Right lung (tissue), 5 donors: ENCODE measurements around the gene CD19. TPM values are rescaled to one million over a fixed set of nuclear protein-coding genes. Genes with fewer than 3 reads are reported as not detected.
A peak's percentile ranks its signal among the peaks of the same experiment; 100 is the strongest.
"Not testable (repeated sequence)": the region's sequence is repeated elsewhere in the genome, so short reads cannot be mapped to it uniquely, and the experiment has no call there.

ENCODE experiments used
- DNase-seq, 2 donors: peaks; one replicate each; pipeline ENCODE4 v3.0.0-alpha.2; 2013
- polyA plus RNA-seq, 5 donors: library from polyadenylated mRNA; unstranded; fragments of 120-200 nt; gene quantifications; one replicate each; pipeline versions ENCODE4 v1.2.1 to v1.2.3, GENCODE V29; 2013; ENCODE audit warnings: inconsistent platforms in 1 of 5, low replicate concordance in 1 of 5; ENCODE audit not compliant: insufficient read length in 5 of 5, insufficient read depth in 1 of 5

CD19 gene
- polyA plus RNA-seq, 5 donors = 0.51 to 1.0 (median 0.62) TPM

DNA sequence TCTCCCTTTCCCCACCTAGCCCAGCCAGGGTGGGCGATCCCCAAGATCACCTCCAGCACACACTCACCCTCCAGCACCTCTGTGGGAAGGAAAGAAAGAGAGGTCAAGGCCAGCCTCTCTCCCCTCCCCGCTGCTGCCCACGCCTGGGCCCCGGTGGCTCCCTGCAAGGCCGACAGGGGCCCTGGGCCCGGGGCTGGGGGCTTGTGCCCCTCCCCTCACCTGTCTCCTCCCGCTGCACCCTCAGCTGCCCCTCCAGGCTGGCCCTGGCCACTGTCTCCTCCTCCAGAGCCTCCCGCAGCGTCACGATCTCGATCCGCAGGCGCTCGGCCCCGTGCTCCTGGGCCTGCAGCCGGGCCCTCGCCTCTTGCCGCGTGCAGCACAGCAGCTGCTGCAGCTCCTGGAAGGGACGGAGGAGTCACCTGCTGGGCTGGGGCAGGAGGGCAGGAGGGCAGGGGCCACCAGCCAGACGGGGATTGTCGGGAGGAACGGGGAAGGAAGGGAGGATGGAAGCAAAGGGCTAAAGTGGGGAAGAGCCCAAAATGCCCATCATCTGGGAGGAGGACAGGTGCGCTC is 25.9 kb upstream of the CD19 start:
- DNase-seq = no peak

GRCh38 chr16:28910086-28911031 is 21.4 kb upstream of the CD19 start:
- no peak for DNase-seq

- DNase-seq = no peak
Observed at GRCh38 chr16:28912558-28912957, 19.2 kb upstream of the CD19 start.

- DNase-seq = no peak
Observed at GRCh38 chr16:28913946-28914724, 17.6 kb upstream of the CD19 start.

DNA sequence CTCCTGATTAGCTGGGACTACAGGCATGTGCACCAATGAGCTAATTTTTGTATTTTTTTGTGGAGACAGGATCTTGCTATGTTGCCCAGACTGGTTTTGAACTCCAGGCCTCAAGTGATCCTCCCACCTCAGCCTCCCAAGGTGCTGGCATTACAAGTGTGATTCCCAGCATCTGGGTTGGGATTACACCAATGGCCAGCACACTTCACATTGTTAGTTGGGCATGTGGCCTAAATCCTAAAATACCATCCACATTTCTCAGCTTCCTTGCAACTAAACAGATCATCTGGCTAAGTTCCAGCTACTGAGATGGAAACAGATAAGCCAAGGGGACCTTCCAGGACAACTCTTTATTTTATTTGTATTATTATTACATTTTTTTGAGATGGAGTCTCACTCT is 16.6 kb upstream of the CD19 start:
- DNase-seq = no peak

DNA sequence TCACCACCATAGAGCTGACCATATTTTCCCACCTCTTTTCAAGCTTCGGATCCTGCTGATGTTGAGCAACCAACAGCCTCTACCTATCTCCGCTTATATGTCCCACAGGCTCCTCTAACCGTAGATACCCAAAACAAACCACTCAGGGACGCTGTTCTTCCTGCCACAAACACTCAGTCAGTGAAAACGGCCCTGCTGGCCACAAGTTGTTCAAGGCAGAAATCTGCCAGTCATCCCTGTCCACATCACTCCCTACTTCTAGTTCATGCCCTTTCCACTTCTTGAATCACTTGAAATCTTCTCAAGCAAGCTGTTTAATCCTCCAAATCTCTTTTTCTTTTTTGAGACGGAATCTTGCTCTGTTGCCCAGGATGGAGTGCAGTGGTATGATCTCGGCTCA is 14.7 kb upstream of the CD19 start:
- DNase-seq = no peak

DNA sequence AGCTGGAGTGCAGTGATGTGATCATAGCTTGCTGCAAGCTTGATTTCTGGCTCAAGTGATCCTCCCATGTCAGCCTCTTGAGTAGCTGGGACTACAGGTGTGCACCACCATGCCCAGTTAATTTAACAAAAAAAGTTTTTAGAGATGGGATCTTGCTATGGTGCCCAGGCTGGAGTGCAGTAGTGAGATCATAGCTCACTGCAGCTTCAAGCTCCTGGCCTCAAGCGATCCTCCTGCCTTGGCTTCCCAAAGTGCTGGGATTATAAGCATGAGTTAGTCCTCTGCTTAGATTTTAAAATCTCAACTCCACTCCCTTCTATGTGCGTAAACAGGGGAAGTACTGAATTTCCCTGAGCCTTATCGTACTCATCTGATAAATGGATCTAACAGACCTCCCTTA is 13.1 kb upstream of the CD19 start:
- no peak for DNase-seq

- no peak for DNase-seq
Observed at GRCh38 chr16:28923231-28923587, 8.6 kb upstream of the CD19 start.

DNA sequence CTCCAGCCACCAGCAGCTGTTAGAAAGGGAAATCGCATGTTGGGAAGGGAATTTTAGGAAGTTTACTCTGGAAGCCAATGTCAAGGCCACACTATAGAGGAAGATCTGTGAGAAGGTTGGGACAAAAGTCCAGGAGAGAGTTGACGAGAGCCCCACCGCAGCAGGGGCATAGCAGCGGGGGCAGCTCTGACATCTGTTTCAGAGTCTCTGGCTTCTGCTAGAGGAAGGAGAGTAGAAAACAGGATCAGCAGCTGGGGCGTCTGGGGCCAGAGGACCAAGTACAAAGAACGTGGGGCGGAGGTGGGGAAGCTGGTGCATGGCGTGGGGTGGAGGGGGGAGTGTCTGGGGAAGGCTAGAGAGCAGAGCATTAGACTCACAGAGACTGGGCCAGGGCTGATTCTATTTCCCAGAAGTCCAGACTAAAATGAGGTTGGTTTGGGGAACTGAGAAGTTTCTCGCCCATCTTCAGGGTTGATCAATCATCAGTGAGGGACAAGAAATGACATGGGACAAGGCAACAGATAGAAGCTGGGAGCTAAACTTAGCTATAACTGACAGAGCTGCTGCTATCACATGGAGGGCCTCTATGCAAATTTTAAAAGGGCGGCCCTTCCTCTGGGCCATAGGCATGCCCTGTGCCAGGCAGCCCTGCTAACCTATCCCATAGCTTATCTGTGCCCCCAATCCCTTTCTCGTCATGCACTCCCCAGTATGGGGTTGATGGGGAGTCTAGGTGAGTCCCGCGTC is 7.9 kb upstream of the CD19 start:
- DNase-seq = no peak

- DNase-seq = no peak
Observed at GRCh38 chr16:28924399-28924761, 7.4 kb upstream of the CD19 start.

GRCh38 chr16:28924762-28925385 is 6.9 kb upstream of the CD19 start, which contains the start of gene RABEP2:
Gene RABEP2 (minus strand): TSS chr16:28925238. CDS start chr16:28925163, 75 bp downstream.
- peak; percentile 92 to 93 for DNase-seq

DNA sequence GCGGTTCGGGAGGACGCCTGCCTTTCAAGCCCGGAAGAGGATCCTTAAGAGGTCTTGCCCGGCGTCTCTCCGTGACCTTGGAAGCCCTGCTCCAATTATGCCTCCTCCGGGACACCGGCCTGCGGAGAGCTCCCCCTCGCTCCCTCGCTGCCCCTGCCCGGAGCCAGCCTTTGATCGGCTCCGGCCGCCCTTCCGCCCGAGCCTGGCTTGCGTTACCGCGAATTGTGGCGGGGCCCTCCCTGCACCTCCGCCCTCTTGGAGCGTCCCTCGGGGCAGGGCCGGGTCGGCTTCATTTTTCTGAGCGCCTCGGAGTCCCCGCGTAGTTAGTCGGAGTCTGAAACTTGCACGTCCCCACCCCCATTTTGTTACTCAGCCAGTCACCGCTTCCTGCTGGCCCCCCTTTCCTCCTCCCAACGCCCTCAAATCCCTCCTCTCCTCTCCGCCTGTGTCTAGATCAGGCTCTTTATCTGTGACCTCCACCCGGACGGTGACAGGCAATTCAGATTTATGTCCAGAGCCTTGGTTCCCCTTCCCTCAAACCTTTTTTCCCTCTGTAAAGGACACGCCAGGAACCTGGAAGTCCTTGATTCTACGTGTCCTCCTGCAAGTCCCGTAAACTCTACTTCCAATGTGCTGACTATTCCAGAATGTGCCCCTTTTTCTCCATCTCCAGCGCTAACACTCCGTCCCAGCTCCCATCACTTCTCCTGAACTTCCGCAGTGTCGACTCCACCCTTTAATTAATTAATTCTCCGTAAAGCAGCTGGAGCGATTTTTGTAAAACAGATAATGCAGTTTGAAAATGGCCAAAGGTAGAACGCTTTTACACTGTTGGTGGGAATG is 6.2 kb upstream of the CD19 start:
- peak; percentile 85 to 87 for DNase-seq

DNA sequence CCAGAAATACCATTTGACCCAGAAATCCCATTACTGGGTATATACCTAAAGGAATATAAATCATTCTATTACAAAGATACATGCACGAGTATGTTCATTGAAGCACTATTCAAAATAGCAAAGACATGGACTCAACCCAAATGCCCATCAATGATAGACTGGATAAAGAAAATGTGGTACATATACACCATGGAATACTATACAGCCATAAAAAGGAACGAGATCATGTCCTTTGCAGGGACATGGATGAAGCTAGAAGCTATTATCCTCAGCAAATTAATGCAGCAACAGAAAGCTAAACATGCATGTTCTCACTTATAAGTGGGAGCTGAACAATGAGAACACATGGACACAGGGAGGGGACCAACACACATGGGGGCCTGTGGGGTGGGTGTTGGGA is 5.5 kb upstream of the CD19 start:
- DNase-seq = not testable (repeated sequence)

DNA sequence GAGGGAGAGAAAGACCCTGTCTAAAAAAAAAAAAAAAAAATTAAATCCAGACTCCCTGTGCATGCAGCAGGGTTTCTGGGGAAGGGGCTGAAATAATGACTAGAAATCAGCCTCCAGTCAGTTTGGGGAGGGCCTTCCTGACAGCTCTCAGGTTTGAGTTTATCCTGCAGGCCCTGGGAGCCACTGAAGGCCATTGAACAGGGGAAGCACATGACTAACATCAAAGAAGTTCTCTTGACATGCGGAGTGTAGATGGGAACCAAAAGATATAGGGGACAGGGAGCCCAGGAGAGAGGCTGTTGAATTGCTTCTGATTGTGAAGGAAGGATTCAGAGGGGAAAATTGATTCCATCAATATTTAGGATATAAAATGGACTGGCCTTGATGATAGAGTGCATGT is 4.0 kb upstream of the CD19 start:
- no peak for DNase-seq

- DNase-seq = no peak
Observed at GRCh38 chr16:28930203-28930602, 1.6 kb upstream of the CD19 start.

DNA sequence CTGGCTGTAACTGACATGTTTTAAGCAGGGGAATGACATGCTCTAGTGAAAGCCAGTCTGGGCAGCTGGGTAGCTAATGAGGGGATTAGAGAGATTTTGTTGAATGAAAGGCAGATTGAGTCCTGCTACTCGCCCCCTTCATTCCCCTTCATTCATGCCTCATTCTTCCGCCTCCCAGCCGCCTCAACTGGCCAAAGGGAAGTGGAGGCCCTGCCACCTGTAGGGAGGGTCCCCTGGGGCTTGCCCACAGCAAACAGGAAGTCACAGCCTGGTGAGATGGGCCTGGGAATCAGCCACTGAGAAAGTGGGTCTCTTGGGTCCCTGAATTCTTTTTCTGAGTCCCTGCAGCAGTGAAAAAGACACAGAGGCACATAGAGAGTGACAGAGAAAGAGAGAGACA is 1.1 kb upstream of the CD19 start:
- no peak for DNase-seq

GRCh38 chr16:28932339-28933141 is 769 bp downstream of the CD19 start:
- no peak for DNase-seq

GRCh38 chr16:28933171-28933570 is 1.4 kb downstream of the CD19 start:
- DNase-seq = no peak

DNA sequence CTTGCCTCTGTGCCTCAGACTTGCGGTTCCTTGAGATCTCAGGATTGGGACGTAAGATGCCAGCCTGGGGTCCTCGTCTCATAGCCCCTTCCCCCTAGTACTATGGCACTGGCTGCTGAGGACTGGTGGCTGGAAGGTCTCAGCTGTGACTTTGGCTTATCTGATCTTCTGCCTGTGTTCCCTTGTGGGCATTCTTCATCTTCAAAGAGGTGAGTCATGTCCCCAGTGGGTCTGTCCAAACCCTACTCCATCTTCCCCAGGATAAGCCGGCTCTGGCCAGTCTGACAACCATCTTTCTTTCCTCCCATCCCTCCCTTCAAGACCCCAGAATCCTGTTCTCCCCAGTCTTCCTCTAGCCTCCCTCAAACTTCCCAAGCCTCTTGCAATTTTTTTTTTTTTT is 3.6 kb downstream of the CD19 start:
- DNase-seq = no peak
